Measurements from ENCODE around the gene CDK2. TPM values are rescaled to one million over a fixed set of nuclear protein-coding genes. Genes with fewer than 3 reads are reported as not detected.

CDK2 gene
- total RNA-seq, 1 donor from 2014 or later, result 46.5 TPM

DNA sequence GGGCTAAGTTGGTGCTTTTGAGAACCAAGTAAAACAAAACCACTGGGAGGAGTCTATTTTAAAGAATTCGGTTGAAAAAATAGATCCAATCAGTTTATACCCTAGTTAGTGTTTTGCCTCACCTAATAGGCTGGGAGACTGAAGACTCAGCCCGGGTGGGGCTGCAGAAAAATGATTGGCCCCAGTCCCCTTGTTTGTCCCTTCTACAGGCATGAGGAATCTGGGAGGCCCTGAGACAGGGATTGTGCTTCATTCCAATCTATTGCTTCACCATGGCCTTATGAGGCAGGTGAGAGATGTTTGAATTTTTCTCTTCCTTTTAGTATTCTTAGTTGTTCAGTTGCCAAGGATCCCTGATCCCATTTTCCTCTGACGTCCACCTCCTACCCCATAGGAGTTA, 5.4 kb downstream of the CDK2 start:
- Histone ChIP-seq H3K79me2 (ENCODE audit: low read depth) (peaks cover 50% of the 10 kb centered on the region), H3K9ac (no peak overlapping the region), H3K36me3 (no peaks in the 10 kb centered on the region), H4K20me1 (ENCODE audit: low read depth) (peaks cover 14% of the 10 kb centered on the region), H3F3A (ENCODE audit: low read depth) (peaks cover 32% of the 10 kb centered on the region), H2AFZ (replicated peaks) (no peak overlapping the region), H3K27me3 (no peaks in the 10 kb centered on the region), H3K9me3 (ENCODE audit: low read depth) (no peaks in the 10 kb centered on the region), H3K4me1 (peaks cover 9% of the 10 kb centered on the region), H3K4me2 (no peak overlapping the region), H3K4me3 (no peak overlapping the region), H3K27ac (no peak overlapping the region)
- peaks cover 29% of the 10 kb centered on the region for H3K4me1 Mint-ChIP-seq
- peak overlapping the region; percentile 43 for H3K27ac Mint-ChIP-seq
- peak overlapping the region; percentile 6 for H3K4me3 Mint-ChIP-seq
- H3K27me3 Mint-ChIP-seq (ENCODE audit: insufficient read depth, low read depth), result no peaks in the 10 kb centered on the region
- H3K9me3 Mint-ChIP-seq, result no peaks in the 10 kb centered on the region
- peaks cover 14% of the 10 kb centered on the region for H3K36me3 Mint-ChIP-seq
- TF ChIP-seq, protein P1, sequence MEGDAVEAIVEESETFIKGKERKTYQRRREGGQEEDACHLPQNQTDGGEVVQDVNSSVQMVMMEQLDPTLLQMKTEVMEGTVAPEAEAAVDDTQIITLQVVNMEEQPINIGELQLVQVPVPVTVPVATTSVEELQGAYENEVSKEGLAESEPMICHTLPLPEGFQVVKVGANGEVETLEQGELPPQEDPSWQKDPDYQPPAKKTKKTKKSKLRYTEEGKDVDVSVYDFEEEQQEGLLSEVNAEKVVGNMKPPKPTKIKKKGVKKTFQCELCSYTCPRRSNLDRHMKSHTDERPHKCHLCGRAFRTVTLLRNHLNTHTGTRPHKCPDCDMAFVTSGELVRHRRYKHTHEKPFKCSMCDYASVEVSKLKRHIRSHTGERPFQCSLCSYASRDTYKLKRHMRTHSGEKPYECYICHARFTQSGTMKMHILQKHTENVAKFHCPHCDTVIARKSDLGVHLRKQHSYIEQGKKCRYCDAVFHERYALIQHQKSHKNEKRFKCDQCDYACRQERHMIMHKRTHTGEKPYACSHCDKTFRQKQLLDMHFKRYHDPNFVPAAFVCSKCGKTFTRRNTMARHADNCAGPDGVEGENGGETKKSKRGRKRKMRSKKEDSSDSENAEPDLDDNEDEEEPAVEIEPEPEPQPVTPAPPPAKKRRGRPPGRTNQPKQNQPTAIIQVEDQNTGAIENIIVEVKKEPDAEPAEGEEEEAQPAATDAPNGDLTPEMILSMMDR (IDR thresholded peaks at IDR 0.05), result no peak
- TF ChIP-seq EZH2 (IDR thresholded peaks at IDR 0.05) (no peak), EZH2phosphoT487 (IDR thresholded peaks at IDR 0.05) (no peak)
- DNase-seq (ENCODE audit: low spot score), result no peak

DNA sequence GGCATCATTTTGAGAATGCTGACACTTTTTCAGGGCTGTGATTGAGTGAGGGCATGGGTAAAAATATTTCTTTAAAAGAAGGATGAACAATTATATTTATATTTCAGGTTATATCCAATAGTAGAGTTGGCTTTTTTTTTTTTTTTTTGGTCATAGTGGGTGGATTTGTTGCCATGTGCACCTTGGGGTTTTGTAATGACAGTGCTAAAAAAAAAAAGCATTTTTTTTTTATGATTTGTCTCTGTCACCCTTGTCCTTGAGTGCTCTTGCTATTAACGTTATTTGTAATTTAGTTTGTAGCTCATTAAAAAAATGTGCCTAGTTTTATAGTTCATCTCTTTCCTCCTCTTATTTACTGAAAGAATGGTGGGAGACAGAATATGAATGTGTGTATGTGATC, 5.8 kb downstream of the CDK2 start:
- peak overlapping the region; percentile 6 for H3K4me3 Mint-ChIP-seq
- Histone ChIP-seq H3K4me2 (peak overlapping the region; percentile 82), H3K4me1 (peaks cover 9% of the 10 kb centered on the region), H3K27me3 (no peaks in the 10 kb centered on the region), H3K27ac (no peak overlapping the region), H3K4me3 (no peak overlapping the region), H3K36me3 (no peaks in the 10 kb centered on the region), H3K9me3 (ENCODE audit: low read depth) (no peaks in the 10 kb centered on the region), H4K20me1 (ENCODE audit: low read depth) (peaks cover 17% of the 10 kb centered on the region), H3F3A (ENCODE audit: low read depth) (peaks cover 32% of the 10 kb centered on the region), H2AFZ (replicated peaks) (no peak overlapping the region), H3K9ac (no peak overlapping the region), H3K79me2 (ENCODE audit: low read depth) (peaks cover 50% of the 10 kb centered on the region)
- peaks cover 17% of the 10 kb centered on the region for H3K36me3 Mint-ChIP-seq
- H3K9me3 Mint-ChIP-seq, result no peaks in the 10 kb centered on the region
- H3K27ac Mint-ChIP-seq, result peak overlapping the region; percentile 43
- TF ChIP-seq, protein P1 (IDR thresholded peaks at IDR 0.05), result no peak
- no peak for TF ChIP-seq EZH2phosphoT487 (IDR thresholded peaks at IDR 0.05)
- no peak for TF ChIP-seq EZH2 (IDR thresholded peaks at IDR 0.05)
- no peak for DNase-seq (ENCODE audit: low spot score)
- peaks cover 28% of the 10 kb centered on the region for H3K4me1 Mint-ChIP-seq
- no peaks in the 10 kb centered on the region for H3K27me3 Mint-ChIP-seq (ENCODE audit: insufficient read depth, low read depth)

DNA sequence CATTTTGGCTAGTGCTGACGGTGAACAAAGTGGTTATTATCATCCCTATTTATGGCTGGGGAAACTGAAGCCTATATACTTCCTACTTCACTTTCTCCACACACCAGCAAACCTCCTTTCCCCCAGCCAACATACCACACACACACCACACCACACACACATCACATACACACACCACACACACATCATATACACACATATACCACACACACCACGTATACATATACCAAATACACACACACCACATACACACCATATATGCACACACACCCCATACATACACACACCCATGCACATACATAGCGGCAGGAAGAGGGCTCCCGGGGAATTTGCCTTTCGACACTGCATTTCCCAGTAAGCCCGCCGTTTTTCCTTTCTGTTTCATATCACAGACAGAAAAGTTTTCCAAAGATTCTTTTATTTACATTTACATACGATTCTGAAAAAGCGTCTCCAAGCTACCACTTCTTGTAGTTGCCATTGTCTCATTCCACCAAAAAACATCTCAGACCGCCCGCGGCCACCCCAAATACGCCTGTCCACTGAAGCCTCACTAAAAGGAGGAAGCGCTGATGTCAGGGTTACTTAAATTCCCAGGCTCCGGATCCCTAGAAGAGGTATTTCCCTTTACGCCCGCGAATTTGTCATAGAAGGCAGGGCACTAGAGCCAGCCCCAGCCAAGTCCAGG, 6.4 kb downstream of the CDK2 start:
- peaks cover 32% of the 10 kb centered on the region for H3F3A ChIP-seq (ENCODE audit: low read depth)
- Mint-ChIP-seq H3K4me1 (peaks cover 22% of the 10 kb centered on the region), H3K27me3 (ENCODE audit: insufficient read depth, low read depth) (no peaks in the 10 kb centered on the region), H3K4me3 (no peak overlapping the region), H3K27ac (no peak overlapping the region), H3K36me3 (peaks cover 21% of the 10 kb centered on the region), H3K9me3 (no peaks in the 10 kb centered on the region)
- peaks cover 50% of the 10 kb centered on the region for H3K79me2 ChIP-seq (ENCODE audit: low read depth)
- peaks cover 7% of the 10 kb centered on the region for H3K4me1 ChIP-seq
- H2AFZ ChIP-seq (replicated peaks), result peak overlapping the region; percentile 7
- H3K27me3 ChIP-seq, result no peaks in the 10 kb centered on the region
- TF ChIP-seq EZH2 (IDR thresholded peaks at IDR 0.05) (no peak), EZH2phosphoT487 (IDR thresholded peaks at IDR 0.05) (no peak)
- TF ChIP-seq, protein P1 (IDR thresholded peaks at IDR 0.05), result no peak
- no peaks in the 10 kb centered on the region for H3K9me3 ChIP-seq (ENCODE audit: low read depth)
- peak overlapping the region; percentile 82 for H3K4me2 ChIP-seq
- DNase-seq (ENCODE audit: low spot score), result no peak
- H3K36me3 ChIP-seq, result no peaks in the 10 kb centered on the region
- peaks cover 15% of the 10 kb centered on the region for H4K20me1 ChIP-seq (ENCODE audit: low read depth)
- H3K4me3 ChIP-seq, result peak overlapping the region; percentile 51
- no peak overlapping the region for H3K9ac ChIP-seq
- H3K27ac ChIP-seq, result peak overlapping the region; percentile 30
